OCI-LY1 (cell line): ENCODE results near the gene LRRC28.

Experiments
- H2AFZ ChIP-seq: fragments of 200-600 bp; sonication (generic), shearing (Covaris generic); 2 replicates; pipeline ENCODE4 v1.6.0; 2014; ENCODE audit warnings: antibody characterized with exemption, mild to moderate bottlenecking, low read length
- H3F3A ChIP-seq: fragments of 200-600 bp; sonication (generic), shearing (Covaris generic); 2 replicates; pipeline ENCODE4 v1.6.0; 2014; ENCODE audit warnings: mild to moderate bottlenecking, antibody characterized with exemption, low read length, moderate library complexity; ENCODE audit not compliant: insufficient read depth
- H3K27ac ChIP-seq: fragments of 200-600 bp; sonication (generic); 2 replicates; pipeline ENCODE4 v1.5.1; 2014; ENCODE audit warnings: low read length, mixed run types, mild to moderate bottlenecking, low read depth; ENCODE audit not compliant: poor library complexity, severe bottlenecking
- H3K27me3 ChIP-seq: fragments of 200-600 bp; sonication (generic); 2 replicates; pipeline ENCODE4 v1.6.0; 2014; ENCODE audit warnings: antibody characterized with exemption, mild to moderate bottlenecking, low read length, moderate library complexity; ENCODE audit not compliant: insufficient read depth
- H3K36me3 ChIP-seq: fragments of 200-600 bp; sonication (generic); 2 replicates; pipeline ENCODE4 v1.6.1; 2014; ENCODE audit warnings: mild to moderate bottlenecking, antibody characterized with exemption, low read length, moderate library complexity, mixed read lengths; ENCODE audit not compliant: insufficient read depth
- H3K4me1 ChIP-seq: fragments of 200-600 bp; sonication (generic); 2 replicates; pipeline ENCODE4 v1.5.1; 2014; ENCODE audit warnings: mild to moderate bottlenecking, low read length, moderate library complexity; ENCODE audit not compliant: insufficient read depth, severe bottlenecking
- H3K4me2 ChIP-seq: fragments of 200-600 bp; sonication (generic), shearing (Covaris generic); 2 replicates; pipeline ENCODE4 v1.6.1; 2014; ENCODE audit warnings: low read length
- H3K4me3 ChIP-seq: fragments of 200-600 bp; sonication (generic); 2 replicates; pipeline ENCODE4 v1.5.1; 2014; ENCODE audit warnings: low read length, low read depth, mild to moderate bottlenecking, mixed read lengths; ENCODE audit not compliant: poor library complexity, severe bottlenecking
- H3K79me2 ChIP-seq: fragments of 200-600 bp; shearing (Covaris generic); 2 replicates; pipeline ENCODE4 v1.6.1; 2016; ENCODE audit warnings: mixed run types, low read length, mixed read lengths; ENCODE audit not compliant: insufficient read depth
- H3K9ac ChIP-seq: fragments of 200-600 bp; sonication (generic), shearing (Covaris generic); 2 replicates; pipeline ENCODE4 v1.6.1; 2014; ENCODE audit warnings: mild to moderate bottlenecking, low read length, mixed read lengths
- H3K9me2 ChIP-seq: fragments of 200-600 bp; sonication (generic), shearing (Covaris generic); 2 replicates; pipeline ENCODE4 v1.6.1; 2014; ENCODE audit warnings: low read depth, mild to moderate bottlenecking, low read length, mixed read lengths
- H3K9me3 ChIP-seq: fragments of 200-600 bp; shearing (Covaris generic); 2 replicates; pipeline ENCODE4 v1.6.1; 2014; ENCODE audit warnings: low read length, mixed read lengths
- H4K20me1 ChIP-seq: fragments of 200-600 bp; sonication (generic), shearing (Covaris generic); 2 replicates; pipeline ENCODE4 v1.6.0; 2016; ENCODE audit warnings: mild to moderate bottlenecking, low read length; ENCODE audit not compliant: insufficient read depth
- CTCF ChIP-seq: fragments of 200-600 bp; sonication (generic), shearing (Covaris generic); IDR thresholded peaks from 2 replicates; pipeline ENCODE4 v1.5.1; 2017; ENCODE audit warnings: mild to moderate bottlenecking, antibody characterized with exemption, low read length, moderate library complexity, mixed read lengths
- EZH2 ChIP-seq: fragments of 200-600 bp; sonication (generic), shearing (Covaris generic); IDR thresholded peaks from 2 replicates; pipeline ENCODE4 v1.8.0; 2017; ENCODE audit warnings: borderline replicate concordance, mixed run types, mild to moderate bottlenecking, antibody characterized with exemption, low read length, moderate library complexity, mixed read lengths

Gene LRRC28

GRCh38 chr15:99209326-99209725, 42.0 kb upstream of the LRRC28 start:
- H3K4me2 ChIP-seq = no peak overlapping the region
- no peaks in the 10 kb centered on the region for H3F3A ChIP-seq
- no peak overlapping the region for H3K9ac ChIP-seq
- no peaks in the 10 kb centered on the region for H3K4me1 ChIP-seq
- no peak overlapping the region for H2AFZ ChIP-seq
- H4K20me1 ChIP-seq = no peaks in the 10 kb centered on the region
- H3K27ac ChIP-seq = no peak overlapping the region
- H3K79me2 ChIP-seq = no peaks in the 10 kb centered on the region
- H3K27me3 ChIP-seq = no peaks in the 10 kb centered on the region
- no peaks in the 10 kb centered on the region for H3K36me3 ChIP-seq
- H3K9me2 ChIP-seq = no peaks in the 10 kb centered on the region
- TF ChIP-seq CTCF (no peak), EZH2 (no peak)
- no peak overlapping the region for H3K4me3 ChIP-seq
- H3K9me3 ChIP-seq = no peaks in the 10 kb centered on the region

GRCh38 chr15:99210334-99210733, 40.9 kb upstream of the LRRC28 start:
- Histone ChIP-seq H3K9me2 (no peaks in the 10 kb centered on the region), H3K9ac (no peak overlapping the region), H3K9me3 (no peaks in the 10 kb centered on the region), H3K4me3 (no peak overlapping the region), H2AFZ (no peak overlapping the region), H4K20me1 (no peaks in the 10 kb centered on the region), H3K4me2 (no peak overlapping the region), H3K27me3 (no peaks in the 10 kb centered on the region), H3K79me2 (no peaks in the 10 kb centered on the region), H3F3A (no peaks in the 10 kb centered on the region), H3K36me3 (no peaks in the 10 kb centered on the region), H3K27ac (no peak overlapping the region), H3K4me1 (no peaks in the 10 kb centered on the region)
- TF ChIP-seq EZH2 (no peak), CTCF (no peak)

- H3K27ac ChIP-seq = no peak overlapping the region
- no peaks in the 10 kb centered on the region for H3K79me2 ChIP-seq
- H4K20me1 ChIP-seq = no peaks in the 10 kb centered on the region
- no peak for TF ChIP-seq EZH2
- no peaks in the 10 kb centered on the region for H3K9me2 ChIP-seq
- no peaks in the 10 kb centered on the region for H3K9me3 ChIP-seq
- H3K27me3 ChIP-seq = no peaks in the 10 kb centered on the region
- H3K4me2 ChIP-seq = no peak overlapping the region
- H3K9ac ChIP-seq = no peak overlapping the region
- no peaks in the 10 kb centered on the region for H3K36me3 ChIP-seq
- H3K4me3 ChIP-seq = no peak overlapping the region
- H3F3A ChIP-seq = no peaks in the 10 kb centered on the region
- H3K4me1 ChIP-seq = no peaks in the 10 kb centered on the region
- H2AFZ ChIP-seq = no peak overlapping the region
Measured at GRCh38 chr15:99211926-99212325, 39.4 kb upstream of the LRRC28 start.

- Histone ChIP-seq H3K4me2 (no peak overlapping the region), H3K27ac (no peak overlapping the region), H2AFZ (no peak overlapping the region), H3K4me1 (no peaks in the 10 kb centered on the region), H3K9me3 (no peaks in the 10 kb centered on the region), H3K27me3 (no peaks in the 10 kb centered on the region), H3K9ac (no peak overlapping the region), H3F3A (no peaks in the 10 kb centered on the region), H3K36me3 (no peaks in the 10 kb centered on the region), H3K79me2 (no peaks in the 10 kb centered on the region), H4K20me1 (no peaks in the 10 kb centered on the region), H3K9me2 (no peaks in the 10 kb centered on the region), H3K4me3 (no peak overlapping the region)
- TF ChIP-seq EZH2 = no peak
- no peak for TF ChIP-seq CTCF
Measured at GRCh38 chr15:99212406-99212805, 38.9 kb upstream of the LRRC28 start.
